Chondrocyte (in vitro differentiated cells): ENCODE results near the gene CCL2. TPM values are rescaled to one million over a fixed set of nuclear protein-coding genes. Genes with fewer than 3 reads are reported as not detected.

Experiments
- DNase-seq: peaks from one replicate; pipeline ENCODE4 v3.0.0; 2021; ENCODE audit warnings: mixed read lengths, low spot score
- H3K27ac Mint-ChIP-seq: one replicate; pipeline ENCODE4 v1.8.0; 2021; ENCODE audit warnings: mild to moderate bottlenecking, moderate library complexity, mixed read lengths; ENCODE audit not compliant: unreplicated experiment
- H3K27me3 Mint-ChIP-seq: 2 replicates; pipeline ENCODE4 v1.8.0; 2021; ENCODE audit warnings: low read depth, mixed read lengths
- H3K36me3 Mint-ChIP-seq: 2 replicates; pipeline ENCODE4 v1.8.0; 2021; ENCODE audit warnings: low read depth, mixed read lengths
- H3K4me1 Mint-ChIP-seq: 2 replicates; pipeline ENCODE4 v1.8.0; 2021; ENCODE audit warnings: low read depth, mild to moderate bottlenecking, mixed read lengths
- H3K4me3 Mint-ChIP-seq: one replicate; pipeline ENCODE4 v1.8.0; 2021; ENCODE audit warnings: mild to moderate bottlenecking, moderate library complexity, mixed read lengths; ENCODE audit not compliant: unreplicated experiment
- H3K9me3 Mint-ChIP-seq: 2 replicates; pipeline ENCODE4 v1.8.0; 2021; ENCODE audit warnings: low read depth, mixed read lengths
- total RNA-seq: library from RNA; stranded (reverse); gene quantifications from 3 replicates; pipeline ENCODE4 v1.2.1, GENCODE V29; 2021
- TF ChIP-seq, protein P1 (sequence below): fragments of 200-600 bp; sonication (generic); IDR thresholded peaks from 2 replicates; pipeline ENCODE4 v1.5.0; 2021; ENCODE audit warnings: antibody characterized with exemption, mild to moderate bottlenecking, moderate library complexity

The CCL2 gene
- total RNA-seq, 1 donor from 2014 or later, result 36.6 TPM

DNA sequence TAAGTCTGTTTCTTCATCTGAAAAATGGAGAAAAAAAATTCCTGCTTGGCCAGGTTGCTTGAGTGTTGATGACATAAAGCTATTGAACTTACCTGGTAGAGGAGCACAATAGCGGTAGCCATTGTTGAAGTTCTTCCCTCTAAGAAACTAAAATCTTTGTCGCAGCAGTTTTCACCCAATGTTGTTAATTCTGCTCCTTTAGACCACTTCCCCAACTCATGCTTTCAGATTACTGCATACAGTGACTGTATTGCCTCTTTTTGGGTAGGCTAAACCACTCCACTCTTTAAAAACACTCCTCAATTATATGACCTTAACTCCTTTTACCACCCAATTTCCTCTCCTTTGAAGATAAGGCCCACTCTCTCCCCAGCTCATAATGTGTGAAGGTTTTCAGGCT is 35.7 kb upstream of the CCL2 start:
- Mint-ChIP-seq H3K9me3 (peaks cover 4% of the 10 kb centered on the region), H3K27ac (no peak overlapping the region), H3K27me3 (peaks cover 10% of the 10 kb centered on the region)

DNA sequence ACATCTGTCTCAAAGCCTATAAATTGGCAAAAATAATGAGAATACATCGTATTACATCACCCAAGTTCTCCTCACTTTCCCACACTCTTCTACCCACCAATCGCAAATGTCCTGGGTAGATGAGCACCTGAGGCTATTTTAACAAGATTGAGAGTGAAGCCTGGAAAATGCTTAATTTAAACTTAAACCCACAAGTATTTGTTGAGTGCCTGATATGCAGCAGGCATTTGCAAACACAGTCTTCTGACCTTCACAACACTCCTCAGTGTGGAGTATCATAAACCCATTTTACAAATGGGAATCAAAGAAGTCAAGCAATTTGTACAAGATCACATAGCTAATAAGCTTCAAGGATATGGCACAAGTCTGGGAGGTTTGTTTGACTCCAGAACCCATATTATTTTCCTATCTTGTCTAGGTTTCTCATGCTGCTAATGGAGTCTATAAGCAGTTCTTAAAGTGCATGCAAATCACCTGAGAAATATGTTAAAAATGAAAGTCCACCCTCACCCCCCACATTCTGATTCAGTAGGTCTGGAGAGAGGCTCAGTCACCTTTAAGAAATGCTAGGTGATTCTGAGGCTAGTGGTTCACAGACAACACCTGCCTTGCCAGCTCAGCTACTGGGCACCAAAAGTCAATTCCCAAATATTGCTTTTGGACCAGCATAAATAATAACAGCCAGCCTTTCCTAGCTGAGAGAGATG is 34.9 kb upstream of the CCL2 start:
- peaks cover 3% of the 10 kb centered on the region for H3K9me3 Mint-ChIP-seq
- TF ChIP-seq, protein P1, sequence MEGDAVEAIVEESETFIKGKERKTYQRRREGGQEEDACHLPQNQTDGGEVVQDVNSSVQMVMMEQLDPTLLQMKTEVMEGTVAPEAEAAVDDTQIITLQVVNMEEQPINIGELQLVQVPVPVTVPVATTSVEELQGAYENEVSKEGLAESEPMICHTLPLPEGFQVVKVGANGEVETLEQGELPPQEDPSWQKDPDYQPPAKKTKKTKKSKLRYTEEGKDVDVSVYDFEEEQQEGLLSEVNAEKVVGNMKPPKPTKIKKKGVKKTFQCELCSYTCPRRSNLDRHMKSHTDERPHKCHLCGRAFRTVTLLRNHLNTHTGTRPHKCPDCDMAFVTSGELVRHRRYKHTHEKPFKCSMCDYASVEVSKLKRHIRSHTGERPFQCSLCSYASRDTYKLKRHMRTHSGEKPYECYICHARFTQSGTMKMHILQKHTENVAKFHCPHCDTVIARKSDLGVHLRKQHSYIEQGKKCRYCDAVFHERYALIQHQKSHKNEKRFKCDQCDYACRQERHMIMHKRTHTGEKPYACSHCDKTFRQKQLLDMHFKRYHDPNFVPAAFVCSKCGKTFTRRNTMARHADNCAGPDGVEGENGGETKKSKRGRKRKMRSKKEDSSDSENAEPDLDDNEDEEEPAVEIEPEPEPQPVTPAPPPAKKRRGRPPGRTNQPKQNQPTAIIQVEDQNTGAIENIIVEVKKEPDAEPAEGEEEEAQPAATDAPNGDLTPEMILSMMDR, result no peak
- H3K4me3 Mint-ChIP-seq, result no peak overlapping the region
- no peaks in the 10 kb centered on the region for H3K4me1 Mint-ChIP-seq
- H3K27me3 Mint-ChIP-seq, result peaks cover 13% of the 10 kb centered on the region
- DNase-seq, result no peak
- H3K27ac Mint-ChIP-seq, result no peak overlapping the region
- no peaks in the 10 kb centered on the region for H3K36me3 Mint-ChIP-seq

More for the DNA sequence above, 35.7 kb upstream of the CCL2 start:
- no peak for DNase-seq
- Mint-ChIP-seq H3K4me1 (no peaks in the 10 kb centered on the region), H3K36me3 (peaks cover 2% of the 10 kb centered on the region), H3K4me3 (no peak overlapping the region)
- TF ChIP-seq, protein P1, result no peak

DNA sequence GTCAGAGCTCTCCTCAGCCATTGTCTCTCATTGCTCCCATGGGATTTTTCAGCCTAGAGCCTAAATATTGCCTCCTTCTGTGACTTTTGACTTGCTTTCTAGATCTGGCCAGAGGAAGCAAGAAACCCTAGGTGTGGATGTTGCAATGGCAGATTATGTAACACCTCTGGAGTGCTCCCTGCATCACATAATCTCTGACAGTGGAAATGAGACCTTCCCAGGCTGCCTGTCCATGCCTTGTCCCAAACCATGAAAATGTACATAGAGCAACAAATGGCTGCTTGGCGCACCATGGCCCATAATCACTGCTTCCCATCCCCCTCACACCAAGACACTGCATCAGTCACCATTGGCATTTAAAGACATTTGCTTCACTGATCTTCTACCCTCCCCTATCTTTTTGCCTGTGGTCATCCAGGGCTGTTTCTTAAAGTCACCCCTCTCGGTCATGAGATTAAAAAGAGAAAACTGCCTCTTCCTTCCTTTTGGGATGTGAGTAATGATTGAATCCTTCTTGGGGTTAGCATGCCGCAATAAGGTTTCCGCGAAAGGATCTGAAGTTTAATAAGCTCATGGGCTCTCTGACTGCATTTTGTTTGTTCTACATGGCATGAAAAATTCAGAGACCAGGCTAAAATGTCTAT is 34.2 kb upstream of the CCL2 start:
- TF ChIP-seq, protein P1, result no peak
- H3K27me3 Mint-ChIP-seq, result peaks cover 13% of the 10 kb centered on the region
- DNase-seq, result no peak

DNA sequence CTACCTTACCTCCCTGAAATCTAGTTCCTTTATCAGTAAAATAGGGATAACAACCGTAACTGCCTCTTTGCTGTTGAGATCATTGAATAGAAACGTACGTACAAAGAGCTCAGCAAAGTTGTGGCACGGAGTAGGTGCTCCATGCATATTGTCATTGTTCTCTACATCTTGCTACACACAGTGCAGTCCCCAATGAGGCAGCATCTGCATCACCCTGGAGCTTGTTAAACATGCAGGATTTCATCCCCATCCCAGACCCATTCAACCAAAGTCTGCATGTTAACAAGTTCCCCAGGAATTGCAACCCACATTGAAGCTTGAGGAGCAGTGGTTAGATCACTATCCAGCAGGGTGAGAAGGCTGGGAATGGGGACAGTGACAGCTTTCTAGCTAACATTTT is 33.7 kb upstream of the CCL2 start:
- DNase-seq, result no peak
- H3K4me1 Mint-ChIP-seq, result peaks cover 5% of the 10 kb centered on the region
- no peaks in the 10 kb centered on the region for H3K36me3 Mint-ChIP-seq
- peaks cover 2% of the 10 kb centered on the region for H3K9me3 Mint-ChIP-seq
- H3K4me3 Mint-ChIP-seq, result no peak overlapping the region
- peaks cover 13% of the 10 kb centered on the region for H3K27me3 Mint-ChIP-seq
- H3K27ac Mint-ChIP-seq, result no peak overlapping the region
- TF ChIP-seq, protein P1, result no peak

More for the DNA sequence above, 34.2 kb upstream of the CCL2 start:
- Mint-ChIP-seq H3K9me3 (peaks cover 3% of the 10 kb centered on the region), H3K4me1 (peaks cover 2% of the 10 kb centered on the region), H3K36me3 (no peaks in the 10 kb centered on the region), H3K4me3 (no peak overlapping the region), H3K27ac (no peak overlapping the region)

DNA sequence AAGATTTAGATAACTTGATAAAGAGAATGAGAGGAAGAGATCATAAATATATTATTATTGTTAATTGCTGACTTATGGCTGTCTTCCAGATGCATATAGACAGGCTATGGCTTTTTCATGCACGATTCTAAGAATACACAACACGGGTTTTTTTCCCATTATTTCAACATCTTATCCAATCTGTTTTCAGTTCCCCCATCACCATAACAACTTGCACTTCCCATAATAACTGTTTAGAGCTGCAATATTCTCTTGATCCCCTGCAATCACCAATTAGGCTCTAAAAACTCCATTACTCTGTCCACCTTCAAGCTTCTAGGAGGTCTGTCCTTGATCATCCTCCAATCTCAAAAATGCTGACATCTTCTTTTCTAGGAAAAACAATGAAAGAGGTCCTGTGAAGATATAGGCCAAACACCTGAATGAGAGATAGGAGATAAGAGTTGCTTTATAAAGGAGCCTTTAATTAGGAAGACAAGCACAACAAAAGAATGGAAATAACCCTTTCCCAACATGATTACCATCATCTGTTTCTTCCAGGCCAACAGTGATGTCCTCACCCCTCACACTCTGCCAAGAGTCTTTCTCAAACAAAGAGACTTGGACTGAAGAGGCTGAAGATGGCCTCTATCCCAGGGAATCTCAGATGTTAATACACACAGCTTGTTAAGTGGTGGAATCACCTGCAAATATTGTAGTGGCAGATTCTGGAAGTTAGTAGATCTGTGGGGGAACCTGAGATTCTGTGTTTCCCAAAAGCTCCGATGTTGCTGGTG is 32.2 kb upstream of the CCL2 start:
- Mint-ChIP-seq H3K4me3 (no peak overlapping the region), H3K9me3 (no peaks in the 10 kb centered on the region), H3K4me1 (peaks cover 5% of the 10 kb centered on the region), H3K27ac (no peak overlapping the region), H3K36me3 (peaks cover 2% of the 10 kb centered on the region), H3K27me3 (peaks cover 9% of the 10 kb centered on the region)
- TF ChIP-seq, protein P1, result no peak
- no peak for DNase-seq
